ENCODE results near the gene SCGB1A1.
"Not testable (repeated sequence)": the region's sequence is repeated elsewhere in the genome, so short reads cannot be mapped to it uniquely, and the experiment has no call there.

Gene SCGB1A1

GRCh38 chr11:62418733-62419132 lies at the start of gene SCGB1A1:
Gene SCGB1A1, plus strand, starts transcription at chr11:62419033. Its CDS starts 63 bp downstream, at chr11:62419096.
- DNase-seq, result no peak

GRCh38 chr11:62370743-62371440 lies 47.9 kb upstream of the SCGB1A1 start:
- no peak for DNase-seq

- DNase-seq, result no peak
Observed at GRCh38 chr11:62372871-62373270, 46.0 kb upstream of the SCGB1A1 start.

GRCh38 chr11:62373464-62374119 lies 45.2 kb upstream of the SCGB1A1 start:
- DNase-seq, result no peak

- no peak for DNase-seq
Observed at GRCh38 chr11:62374801-62375200, 44.0 kb upstream of the SCGB1A1 start.

GRCh38 chr11:62378459-62379063 lies 40.3 kb upstream of the SCGB1A1 start:
- not testable (repeated sequence) for DNase-seq

GRCh38 chr11:62379586-62379985 lies 39.2 kb upstream of the SCGB1A1 start:
- not testable (repeated sequence) for DNase-seq

GRCh38 chr11:62380821-62381245 lies 38.0 kb upstream of the SCGB1A1 start:
- DNase-seq, result peak; percentile 72

GRCh38 chr11:62383822-62384221 lies 35.0 kb upstream of the SCGB1A1 start:
- no peak for DNase-seq

GRCh38 chr11:62386083-62386482 lies 32.8 kb upstream of the SCGB1A1 start:
- DNase-seq, result not testable (repeated sequence)

GRCh38 chr11:62387381-62387780 lies 31.5 kb upstream of the SCGB1A1 start:
- no peak for DNase-seq

- no peak for DNase-seq
Observed at GRCh38 chr11:62388999-62389398, 29.8 kb upstream of the SCGB1A1 start.

GRCh38 chr11:62390237-62390636 lies 28.6 kb upstream of the SCGB1A1 start:
- DNase-seq, result no peak

GRCh38 chr11:62390722-62391121 lies 28.1 kb upstream of the SCGB1A1 start:
- DNase-seq, result no peak

GRCh38 chr11:62391642-62392425 lies 27.0 kb upstream of the SCGB1A1 start:
- no peak for DNase-seq

- no peak for DNase-seq
Observed at GRCh38 chr11:62392506-62392905, 26.3 kb upstream of the SCGB1A1 start.

- DNase-seq, result no peak
Observed at GRCh38 chr11:62393061-62393611, 25.7 kb upstream of the SCGB1A1 start.

GRCh38 chr11:62393735-62394134 lies 25.1 kb upstream of the SCGB1A1 start:
- no peak for DNase-seq

GRCh38 chr11:62394825-62395538 lies 23.9 kb upstream of the SCGB1A1 start:
- DNase-seq, result peak; percentile 84

GRCh38 chr11:62395885-62396551 lies 22.8 kb upstream of the SCGB1A1 start:
- no peak for DNase-seq
